Fibroblast of the aortic adventitia (primary cell): ENCODE results near the gene GALNT11. TPM values are rescaled to one million over a fixed set of nuclear protein-coding genes. Genes with fewer than 3 reads are reported as not detected.

Experiments
- DNase-seq: peaks from one replicate; pipeline ENCODE4 v3.0.0-alpha.2; 2010; ENCODE audit warnings: low read depth
- H3K4me3 ChIP-seq: 2 replicates; pipeline ENCODE4 v1.5.1; 2011; ENCODE audit warnings: low read depth, mild to moderate bottlenecking, control low read depth, low read length, moderate library complexity
- total RNA-seq: library from RNA; depleted of rRNA; stranded (reverse); fragments of >200 nt; gene quantifications from 2 replicates; pipeline ENCODE4 v1.2.3, GENCODE V29; 2012; ENCODE audit warnings: low replicate concordance
- TF ChIP-seq, protein P1 (sequence below): IDR thresholded peaks from 2 replicates; pipeline ENCODE4 v1.5.1; 2011; ENCODE audit warnings: mild to moderate bottlenecking, low read length, control low read depth, inconsistent platforms; ENCODE audit not compliant: insufficient read depth

The GALNT11 gene
- total RNA-seq, 1 donor, result 40.0 TPM

DNA sequence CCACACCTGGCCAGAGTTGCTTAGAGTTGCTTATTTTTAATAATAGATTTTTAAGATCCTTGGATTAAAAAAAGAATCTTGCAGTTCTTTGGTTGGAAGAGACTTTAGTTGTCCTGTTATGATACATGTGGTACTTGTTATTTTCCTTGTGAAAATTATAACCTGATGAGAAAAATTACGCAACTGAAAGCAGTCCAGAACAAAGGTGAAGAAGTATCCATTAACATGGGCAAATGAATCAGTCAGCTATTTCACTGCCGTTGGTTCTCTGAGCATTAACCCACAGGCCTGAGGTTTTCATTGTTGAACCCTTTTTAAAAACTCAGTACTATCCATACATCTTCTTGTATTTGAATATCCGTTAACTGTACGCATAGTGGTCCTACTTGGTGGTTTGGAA lies 68.2 kb downstream of the GALNT11 start:
- DNase-seq, result no peak
- TF ChIP-seq, protein P1, sequence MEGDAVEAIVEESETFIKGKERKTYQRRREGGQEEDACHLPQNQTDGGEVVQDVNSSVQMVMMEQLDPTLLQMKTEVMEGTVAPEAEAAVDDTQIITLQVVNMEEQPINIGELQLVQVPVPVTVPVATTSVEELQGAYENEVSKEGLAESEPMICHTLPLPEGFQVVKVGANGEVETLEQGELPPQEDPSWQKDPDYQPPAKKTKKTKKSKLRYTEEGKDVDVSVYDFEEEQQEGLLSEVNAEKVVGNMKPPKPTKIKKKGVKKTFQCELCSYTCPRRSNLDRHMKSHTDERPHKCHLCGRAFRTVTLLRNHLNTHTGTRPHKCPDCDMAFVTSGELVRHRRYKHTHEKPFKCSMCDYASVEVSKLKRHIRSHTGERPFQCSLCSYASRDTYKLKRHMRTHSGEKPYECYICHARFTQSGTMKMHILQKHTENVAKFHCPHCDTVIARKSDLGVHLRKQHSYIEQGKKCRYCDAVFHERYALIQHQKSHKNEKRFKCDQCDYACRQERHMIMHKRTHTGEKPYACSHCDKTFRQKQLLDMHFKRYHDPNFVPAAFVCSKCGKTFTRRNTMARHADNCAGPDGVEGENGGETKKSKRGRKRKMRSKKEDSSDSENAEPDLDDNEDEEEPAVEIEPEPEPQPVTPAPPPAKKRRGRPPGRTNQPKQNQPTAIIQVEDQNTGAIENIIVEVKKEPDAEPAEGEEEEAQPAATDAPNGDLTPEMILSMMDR, result no peak
- H3K4me3 ChIP-seq, result no peak overlapping the region

DNA sequence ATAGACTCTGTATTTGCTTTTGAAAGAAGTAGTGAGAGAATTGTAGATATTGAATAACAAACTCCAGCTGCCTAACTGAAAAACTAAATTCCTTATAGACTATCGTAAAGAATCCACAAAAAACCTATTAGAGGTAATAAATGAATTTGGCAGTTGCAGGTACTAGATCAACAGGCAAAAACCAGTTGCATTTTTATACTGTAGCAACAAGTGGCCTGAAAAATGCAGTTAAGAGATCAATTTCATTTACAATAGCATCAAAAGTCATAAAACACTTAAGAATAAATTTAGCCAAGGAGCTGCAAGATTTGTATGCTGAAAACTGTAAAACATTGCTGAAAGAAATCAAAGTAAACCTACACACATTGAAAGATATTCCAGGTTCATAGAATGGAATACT lies 70.3 kb downstream of the GALNT11 start:
- no peak for DNase-seq
- TF ChIP-seq, protein P1, result no peak
- no peak overlapping the region for H3K4me3 ChIP-seq

DNA sequence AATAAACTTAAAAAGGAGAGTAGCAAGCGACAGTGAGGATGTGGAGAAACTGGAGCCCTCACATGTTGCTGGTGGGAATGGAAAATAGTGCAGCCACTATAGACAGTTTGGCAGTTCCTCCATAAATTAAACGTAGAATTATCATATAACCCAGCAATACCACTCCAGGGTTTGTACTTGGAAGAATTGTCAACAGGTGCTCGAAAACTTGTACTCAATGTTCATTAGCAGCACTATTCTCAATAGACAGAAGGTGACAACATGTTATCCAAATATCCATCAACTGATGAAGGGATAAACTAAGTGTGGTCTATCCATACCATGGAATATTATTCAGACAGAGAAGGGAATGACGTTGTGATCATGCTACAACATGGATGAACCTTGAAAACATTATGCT lies 71.9 kb downstream of the GALNT11 start:
- no peak for DNase-seq
- no peak overlapping the region for H3K4me3 ChIP-seq
- TF ChIP-seq, protein P1, result no peak

DNA sequence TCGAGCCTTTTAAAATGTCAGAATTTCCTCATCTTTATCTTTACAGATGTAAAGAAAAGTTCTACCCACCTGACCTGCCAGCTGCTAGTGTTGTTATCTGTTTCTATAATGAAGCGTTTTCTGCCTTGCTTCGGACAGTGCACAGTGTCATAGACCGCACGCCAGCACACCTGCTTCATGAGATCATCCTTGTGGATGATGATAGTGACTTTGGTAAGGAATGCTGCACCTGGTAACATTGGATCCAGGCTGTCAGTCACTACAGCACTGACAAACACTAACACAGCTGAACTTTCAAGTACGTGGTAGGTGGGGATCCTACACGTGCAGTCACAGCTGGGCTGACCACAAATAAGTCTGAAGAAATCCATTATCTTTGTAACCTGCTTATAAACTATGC lies 77.6 kb downstream of the GALNT11 start:
- no peak for DNase-seq
- no peak overlapping the region for H3K4me3 ChIP-seq

DNA sequence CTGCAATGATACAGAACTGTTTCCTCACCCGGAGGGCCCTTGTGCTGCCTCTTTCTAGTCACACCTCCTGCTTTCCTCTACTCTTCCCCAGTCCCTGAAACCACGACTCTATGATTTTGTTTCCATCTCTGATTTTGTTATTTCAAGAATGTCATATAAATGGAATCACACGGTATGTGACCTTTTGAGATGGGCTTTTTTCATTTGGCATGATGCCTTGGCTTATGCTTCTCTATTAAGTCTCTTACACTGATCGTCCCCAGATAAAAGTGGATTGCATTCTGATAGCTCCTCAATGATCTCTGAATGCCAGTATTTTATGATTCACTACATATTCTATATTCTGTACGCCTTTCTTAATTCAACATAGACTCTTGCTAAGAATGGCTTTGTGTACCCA lies 78.2 kb downstream of the GALNT11 start:
- H3K4me3 ChIP-seq, result no peak overlapping the region
- DNase-seq, result no peak
- TF ChIP-seq, protein P1, result no peak

More for the DNA sequence above, 77.6 kb downstream of the GALNT11 start:
- TF ChIP-seq, protein P1, result no peak

DNA sequence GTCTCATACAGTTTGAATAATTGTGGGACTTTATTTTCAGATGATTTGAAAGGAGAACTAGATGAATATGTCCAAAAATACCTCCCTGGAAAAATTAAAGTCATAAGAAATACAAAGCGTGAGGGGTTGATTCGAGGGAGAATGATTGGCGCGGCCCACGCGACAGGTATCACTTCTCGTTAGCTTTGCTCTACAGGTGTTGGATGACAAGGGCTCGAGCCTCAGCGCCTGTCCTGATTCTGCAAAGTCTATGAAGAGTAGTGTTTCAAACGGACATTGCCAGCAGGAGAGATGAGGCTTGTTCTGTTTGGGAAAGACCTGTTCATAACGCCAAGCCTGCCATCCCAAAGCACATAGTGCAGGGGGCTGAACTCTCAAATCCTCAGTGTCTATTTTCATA lies 79.7 kb downstream of the GALNT11 start:
- H3K4me3 ChIP-seq, result no peak overlapping the region
- TF ChIP-seq, protein P1, result no peak
- no peak for DNase-seq

DNA sequence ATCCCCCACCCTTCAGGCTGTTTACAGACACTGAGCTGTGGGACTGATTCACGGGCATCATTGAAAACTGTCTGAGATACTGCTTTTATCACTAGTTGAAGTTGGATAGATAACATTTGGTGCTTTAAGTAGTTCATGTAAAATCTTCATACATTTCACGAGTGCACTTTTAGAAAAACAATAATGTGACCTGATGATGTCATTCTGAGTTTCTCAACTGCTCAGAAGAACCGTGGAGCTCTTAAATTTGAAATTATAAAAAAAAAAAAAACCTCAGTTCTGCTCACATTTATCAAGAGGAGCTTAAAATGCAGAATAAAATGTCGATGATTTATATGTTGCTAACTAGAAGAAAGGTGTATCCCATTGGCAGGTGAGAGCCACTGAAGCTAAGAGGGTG lies 81.5 kb downstream of the GALNT11 start:
- TF ChIP-seq, protein P1, result no peak
- no peak overlapping the region for H3K4me3 ChIP-seq
- DNase-seq, result peak; percentile 17
